KMS-11 (cell line): Measurements from ENCODE around the gene NDRG4.

Source experiments
- H2AFZ ChIP-seq: fragments of 200-600 bp; sonication (generic); 2 replicates; pipeline ENCODE4 v1.6.1; 2016; ENCODE audit warnings: antibody characterized with exemption, mixed run types, low read depth
- H3K27ac ChIP-seq: fragments of 200-600 bp; sonication (generic); 2 replicates; pipeline ENCODE4 v1.6.1; 2016; ENCODE audit warnings: mild to moderate bottlenecking, mixed run types
- H3K27me3 ChIP-seq: fragments of 200-600 bp; sonication (generic); 2 replicates; pipeline ENCODE4 v1.6.1; 2017; ENCODE audit warnings: mild to moderate bottlenecking, low read depth, mixed run types, moderate library complexity; ENCODE audit not compliant: insufficient read depth
- H3K36me3 ChIP-seq: fragments of 200-600 bp; sonication (generic); 2 replicates; pipeline ENCODE4 v1.6.1; 2017; ENCODE audit warnings: mild to moderate bottlenecking, mixed run types; ENCODE audit not compliant: insufficient read depth
- H3K4me1 ChIP-seq: fragments of 200-600 bp; sonication (generic); 2 replicates; pipeline ENCODE4 v1.6.1; 2016; ENCODE audit warnings: mild to moderate bottlenecking, low read depth, mixed run types; ENCODE audit not compliant: poor library complexity, severe bottlenecking
- H3K4me2 ChIP-seq: fragments of 200-600 bp; sonication (generic); 2 replicates; pipeline ENCODE4 v1.7.0; 2016; ENCODE audit warnings: mild to moderate bottlenecking, mixed run types
- H3K4me3 ChIP-seq: fragments of 200-600 bp; sonication (generic); IDR thresholded peaks from 2 replicates; pipeline ENCODE4 v1.6.1; 2017; ENCODE audit warnings: low read depth, low read length, mixed read lengths; ENCODE audit not compliant: insufficient read depth
- H3K79me2 ChIP-seq: fragments of 200-600 bp; sonication (generic); 2 replicates; pipeline ENCODE4 v1.6.1; 2016; ENCODE audit warnings: low read depth, mixed run types; ENCODE audit not compliant: insufficient read depth
- H3K9ac ChIP-seq: fragments of 200-600 bp; sonication (generic); 2 replicates; pipeline ENCODE4 v1.6.1; 2016; ENCODE audit warnings: mild to moderate bottlenecking, mixed run types
- H4K20me1 ChIP-seq: fragments of 200-600 bp; sonication (generic); 2 replicates; pipeline ENCODE4 v1.6.1; 2016; ENCODE audit warnings: mild to moderate bottlenecking, mixed run types; ENCODE audit not compliant: insufficient read depth
- TF ChIP-seq, protein P1 (sequence below): fragments of 200-600 bp; sonication (generic); conservative IDR thresholded peaks from 2 replicates; pipeline ENCODE4 v1.6.1; 2017; ENCODE audit warnings: low read depth, mild to moderate bottlenecking, antibody characterized with exemption, low read length, moderate library complexity, mixed read lengths

NDRG4 gene

DNA sequence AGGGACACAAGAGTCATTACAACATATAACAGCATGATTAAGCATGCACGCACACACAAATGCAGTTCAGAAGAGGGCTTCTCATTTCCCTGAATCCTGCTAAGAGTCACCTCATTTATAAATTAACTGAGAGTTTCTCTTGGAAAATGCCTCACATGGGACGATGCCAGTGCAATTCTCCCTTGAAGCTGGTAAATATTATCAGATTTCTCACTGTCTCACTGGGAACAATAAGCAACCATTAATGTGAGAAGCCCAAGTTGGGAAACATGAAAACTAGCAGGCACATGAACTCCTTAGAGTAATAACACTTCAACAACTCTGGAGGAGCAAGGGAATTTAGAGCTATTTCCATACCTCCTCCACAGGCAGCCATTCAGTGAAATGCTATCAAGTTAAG, 41.8 kb downstream of the NDRG4 start:
- Histone ChIP-seq H3K79me2 (no peaks in the 10 kb centered on the region), H3K4me1 (no peaks in the 10 kb centered on the region), H3K36me3 (peaks cover 40% of the 10 kb centered on the region; the same call in 1 of the 2 replicates), H3K27me3 (no peaks in the 10 kb centered on the region), H3K27ac (no peak overlapping the region), H4K20me1 (no peaks in the 10 kb centered on the region), H3K9ac (no peak overlapping the region), H2AFZ (no peak overlapping the region), H3K4me2 (no peak overlapping the region), H3K4me3 (no peak overlapping the region)
- TF ChIP-seq, protein P1, sequence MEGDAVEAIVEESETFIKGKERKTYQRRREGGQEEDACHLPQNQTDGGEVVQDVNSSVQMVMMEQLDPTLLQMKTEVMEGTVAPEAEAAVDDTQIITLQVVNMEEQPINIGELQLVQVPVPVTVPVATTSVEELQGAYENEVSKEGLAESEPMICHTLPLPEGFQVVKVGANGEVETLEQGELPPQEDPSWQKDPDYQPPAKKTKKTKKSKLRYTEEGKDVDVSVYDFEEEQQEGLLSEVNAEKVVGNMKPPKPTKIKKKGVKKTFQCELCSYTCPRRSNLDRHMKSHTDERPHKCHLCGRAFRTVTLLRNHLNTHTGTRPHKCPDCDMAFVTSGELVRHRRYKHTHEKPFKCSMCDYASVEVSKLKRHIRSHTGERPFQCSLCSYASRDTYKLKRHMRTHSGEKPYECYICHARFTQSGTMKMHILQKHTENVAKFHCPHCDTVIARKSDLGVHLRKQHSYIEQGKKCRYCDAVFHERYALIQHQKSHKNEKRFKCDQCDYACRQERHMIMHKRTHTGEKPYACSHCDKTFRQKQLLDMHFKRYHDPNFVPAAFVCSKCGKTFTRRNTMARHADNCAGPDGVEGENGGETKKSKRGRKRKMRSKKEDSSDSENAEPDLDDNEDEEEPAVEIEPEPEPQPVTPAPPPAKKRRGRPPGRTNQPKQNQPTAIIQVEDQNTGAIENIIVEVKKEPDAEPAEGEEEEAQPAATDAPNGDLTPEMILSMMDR = no peak

DNA sequence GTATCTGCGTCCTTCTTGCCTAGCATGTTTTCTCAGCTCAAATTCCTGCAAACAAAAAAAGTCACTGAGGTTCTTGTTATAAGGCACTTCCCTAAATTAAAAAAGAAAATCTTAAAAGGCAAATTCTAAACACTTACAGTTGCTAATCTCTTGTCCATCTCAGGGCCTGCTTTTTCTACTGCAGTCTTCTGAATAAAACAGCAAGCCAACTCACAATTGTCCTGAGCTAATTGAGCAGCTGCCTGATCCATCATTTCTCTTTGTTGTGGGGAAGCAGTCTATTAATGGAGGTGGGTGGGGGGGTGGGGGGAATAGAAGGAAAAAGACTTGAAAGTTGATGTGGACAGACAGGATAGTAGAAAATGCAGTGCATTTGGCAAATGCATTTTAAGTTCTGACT, 42.3 kb downstream of the NDRG4 start:
- Histone ChIP-seq H3K9ac (no peak overlapping the region), H3K36me3 (peaks cover 40% of the 10 kb centered on the region; the same call in 1 of the 2 replicates), H3K79me2 (no peaks in the 10 kb centered on the region), H3K4me2 (no peak overlapping the region), H3K27me3 (no peaks in the 10 kb centered on the region), H2AFZ (no peak overlapping the region), H3K4me1 (no peaks in the 10 kb centered on the region), H4K20me1 (no peaks in the 10 kb centered on the region), H3K27ac (no peak overlapping the region), H3K4me3 (no peak overlapping the region)
- TF ChIP-seq, protein P1 = no peak

DNA sequence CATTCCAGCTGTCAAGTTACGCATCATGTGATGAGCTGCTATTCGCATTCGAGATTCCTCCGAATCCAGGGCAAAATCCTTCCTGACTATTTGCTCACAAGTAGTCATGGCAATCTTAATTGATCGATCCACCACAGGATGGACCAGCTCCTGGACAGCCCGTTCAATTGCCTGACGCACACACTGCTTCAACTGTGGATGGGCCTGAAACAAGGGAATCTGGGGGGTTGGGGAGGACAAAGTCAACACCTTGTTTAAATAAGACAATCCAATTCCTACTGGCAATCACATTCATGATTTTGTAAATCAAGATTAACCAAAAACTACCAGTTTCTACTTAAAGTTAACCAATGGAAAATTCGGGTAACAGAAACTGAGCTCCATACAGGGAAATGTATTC, 43.7 kb downstream of the NDRG4 start:
- no peak overlapping the region for H2AFZ ChIP-seq
- H3K36me3 ChIP-seq = peaks cover 36% of the 10 kb centered on the region; the same call in 1 of the 2 replicates
- no peak overlapping the region for H3K27ac ChIP-seq
- H3K9ac ChIP-seq = no peak overlapping the region
- no peaks in the 10 kb centered on the region for H4K20me1 ChIP-seq
- no peaks in the 10 kb centered on the region for H3K4me1 ChIP-seq
- no peak overlapping the region for H3K4me3 ChIP-seq
- H3K79me2 ChIP-seq = no peaks in the 10 kb centered on the region
- no peak overlapping the region for H3K4me2 ChIP-seq
- no peaks in the 10 kb centered on the region for H3K27me3 ChIP-seq
- TF ChIP-seq, protein P1 = no peak

DNA sequence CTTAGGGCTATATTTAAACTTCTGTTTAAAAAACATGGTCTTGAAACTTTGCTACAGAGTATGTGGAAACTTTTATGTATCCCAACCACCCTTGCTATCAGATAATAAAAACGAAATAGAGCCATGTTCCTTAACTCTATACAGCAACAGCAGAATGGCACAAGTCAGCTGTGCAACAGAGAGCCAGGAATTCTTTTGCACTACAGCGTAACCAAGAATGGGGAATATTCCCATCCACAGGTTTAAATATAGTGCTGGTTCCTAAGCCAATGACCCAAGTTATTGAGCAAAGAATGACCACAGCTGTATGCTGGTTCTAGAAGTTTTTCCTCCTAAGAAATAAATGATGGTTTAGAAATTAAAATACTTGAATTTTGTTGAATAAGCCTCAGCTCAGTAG, 48.4 kb downstream of the NDRG4 start:
- Histone ChIP-seq H3K27me3 (no peaks in the 10 kb centered on the region), H2AFZ (no peak overlapping the region), H3K79me2 (no peaks in the 10 kb centered on the region; the same call in 1 of the 2 replicates), H3K27ac (no peak overlapping the region), H3K9ac (no peak overlapping the region), H3K36me3 (peaks cover 22% of the 10 kb centered on the region; the same call in 1 of the 2 replicates), H3K4me2 (no peak overlapping the region), H3K4me3 (no peak overlapping the region), H4K20me1 (no peaks in the 10 kb centered on the region), H3K4me1 (no peaks in the 10 kb centered on the region)
- TF ChIP-seq, protein P1 = no peak
